ENCODE data around the gene RASA1.

- no peak for TF ChIP-seq POLR2A (IDR thresholded peaks at IDR 0.05)
- no peak for TF ChIP-seq CTCF (IDR thresholded peaks at IDR 0.05)
Observed at GRCh38 chr5:87347272-87347671, 79.6 kb downstream of the RASA1 start.

Measured in ovary (tissue), 3 donors.